Measurements from ENCODE around the gene MAP3K1. TPM values are rescaled to one million over a fixed set of nuclear protein-coding genes. Genes with fewer than 3 reads are reported as not detected.

The MAP3K1 gene
- total RNA-seq, 1 experiment from 2014 or later = 5.7 TPM

DNA sequence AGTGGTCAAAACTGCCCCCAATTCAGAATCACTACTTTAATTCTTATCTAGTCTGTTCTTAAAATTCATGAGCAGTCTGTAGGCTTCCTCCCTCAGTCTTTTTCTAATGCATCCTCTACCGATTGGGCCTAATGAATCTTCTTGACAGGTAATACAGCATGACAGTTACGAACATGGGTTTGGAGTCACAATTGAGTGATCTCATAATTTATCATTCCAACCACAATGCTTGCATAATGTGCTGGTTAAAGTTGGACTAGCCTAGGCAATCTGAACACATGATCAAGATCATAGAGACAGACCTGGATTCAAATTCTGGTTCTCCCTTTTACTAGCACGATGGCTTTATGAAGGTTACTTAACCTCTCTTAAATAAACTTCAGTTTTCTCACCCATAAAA, 61.0 kb downstream of the MAP3K1 start:
- ATAC-seq (no peak), DNase-seq (peak; percentile 22)
- ChIA-PET CTCF (no interaction called here), POLR2A (ENCODE audit: unreplicated experiment) (no interaction called here)
- Histone ChIP-seq H3F3A (ENCODE audit: low read length, unreplicated experiment) (no peaks in the 10 kb centered on the region), H4K20me1 (ENCODE audit: low read length) (no peaks in the 10 kb centered on the region), H3K9me3 (ENCODE audit: low read length) (no peaks in the 10 kb centered on the region), H3K36me3 (ENCODE audit: low read depth, low read length) (peaks cover 6% of the 10 kb centered on the region; the same call in 1 of the 2 replicates), H3K27me3 (ENCODE audit: low read length) (no peaks in the 10 kb centered on the region), H3K9ac (ENCODE audit: low read length) (no peak overlapping the region), H3K9me2 (replicated peaks; ENCODE audit: low read length) (no peaks in the 10 kb centered on the region), H2AFZ (ENCODE audit: low read length) (no peak overlapping the region), H3K27ac (ENCODE audit: low read length) (no peak overlapping the region), H3K4me2 (ENCODE audit: low read length) (no peak overlapping the region), H3K4me3 (ENCODE audit: low read length) (no peak overlapping the region), H3K4me1 (ENCODE audit: insufficient read depth, low read length) (no peaks in the 10 kb centered on the region), H3K79me2 (ENCODE audit: low read length) (no peaks in the 10 kb centered on the region)
- intact Hi-C loops (cut with micrococcal nuclease) = no loop called here
- BruUV-seq (replicated peaks) = no TSS peak
- TF ChIP-seq EZH2phosphoT487 (IDR thresholded peaks at IDR 0.05; ENCODE audit: borderline replicate concordance, low read length) (no peak), EZH2 (IDR thresholded peaks at IDR 0.05; ENCODE audit: low read length, unreplicated experiment) (no peak)
- TF ChIP-seq, protein P1, sequence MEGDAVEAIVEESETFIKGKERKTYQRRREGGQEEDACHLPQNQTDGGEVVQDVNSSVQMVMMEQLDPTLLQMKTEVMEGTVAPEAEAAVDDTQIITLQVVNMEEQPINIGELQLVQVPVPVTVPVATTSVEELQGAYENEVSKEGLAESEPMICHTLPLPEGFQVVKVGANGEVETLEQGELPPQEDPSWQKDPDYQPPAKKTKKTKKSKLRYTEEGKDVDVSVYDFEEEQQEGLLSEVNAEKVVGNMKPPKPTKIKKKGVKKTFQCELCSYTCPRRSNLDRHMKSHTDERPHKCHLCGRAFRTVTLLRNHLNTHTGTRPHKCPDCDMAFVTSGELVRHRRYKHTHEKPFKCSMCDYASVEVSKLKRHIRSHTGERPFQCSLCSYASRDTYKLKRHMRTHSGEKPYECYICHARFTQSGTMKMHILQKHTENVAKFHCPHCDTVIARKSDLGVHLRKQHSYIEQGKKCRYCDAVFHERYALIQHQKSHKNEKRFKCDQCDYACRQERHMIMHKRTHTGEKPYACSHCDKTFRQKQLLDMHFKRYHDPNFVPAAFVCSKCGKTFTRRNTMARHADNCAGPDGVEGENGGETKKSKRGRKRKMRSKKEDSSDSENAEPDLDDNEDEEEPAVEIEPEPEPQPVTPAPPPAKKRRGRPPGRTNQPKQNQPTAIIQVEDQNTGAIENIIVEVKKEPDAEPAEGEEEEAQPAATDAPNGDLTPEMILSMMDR (conservative IDR thresholded peaks at IDR 0.05; ENCODE audit: low read depth, low read length) = no peak

DNA sequence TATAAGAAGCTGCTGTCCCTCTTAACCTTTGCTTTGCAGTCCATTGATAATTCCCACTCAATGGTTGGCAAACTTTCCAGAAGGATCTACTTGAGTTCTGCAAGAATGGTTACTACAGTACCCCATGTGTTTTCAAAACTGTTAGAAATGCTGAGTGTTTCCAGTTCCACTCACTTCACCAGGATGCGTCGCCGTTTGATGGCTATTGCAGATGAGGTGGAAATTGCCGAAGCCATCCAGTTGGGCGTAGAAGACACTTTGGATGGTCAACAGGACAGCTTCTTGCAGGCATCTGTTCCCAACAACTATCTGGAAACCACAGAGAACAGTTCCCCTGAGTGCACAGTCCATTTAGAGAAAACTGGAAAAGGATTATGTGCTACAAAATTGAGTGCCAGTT, 66.2 kb downstream of the MAP3K1 start:
- H3K4me3 ChIP-seq (ENCODE audit: low read length) = no peak overlapping the region
- TF ChIP-seq EZH2phosphoT487 (IDR thresholded peaks at IDR 0.05; ENCODE audit: borderline replicate concordance, low read length) (no peak), EZH2 (IDR thresholded peaks at IDR 0.05; ENCODE audit: low read length, unreplicated experiment) (no peak)
- TF ChIP-seq, protein P1 (conservative IDR thresholded peaks at IDR 0.05; ENCODE audit: low read depth, low read length) = no peak
- no peak overlapping the region for H3K27ac ChIP-seq (ENCODE audit: low read length)
- no peaks in the 10 kb centered on the region for H3K27me3 ChIP-seq (ENCODE audit: low read length)
- DNase-seq (no peak), ATAC-seq (no peak)
- H2AFZ ChIP-seq (ENCODE audit: low read length) = no peak overlapping the region
- no peaks in the 10 kb centered on the region for H3K9me3 ChIP-seq (ENCODE audit: low read length)
- intact Hi-C loops (cut with micrococcal nuclease) = no loop called here
- H4K20me1 ChIP-seq (ENCODE audit: low read length) = no peaks in the 10 kb centered on the region
- POLR2A ChIA-PET (ENCODE audit: unreplicated experiment) = no interaction called here
- H3K79me2 ChIP-seq (ENCODE audit: low read length) = no peaks in the 10 kb centered on the region
- H3K4me1 ChIP-seq (ENCODE audit: insufficient read depth, low read length) = no peaks in the 10 kb centered on the region
- H3K4me2 ChIP-seq (ENCODE audit: low read length) = no peak overlapping the region
- no peak overlapping the region for H3K9ac ChIP-seq (ENCODE audit: low read length)
- H3F3A ChIP-seq (ENCODE audit: low read length, unreplicated experiment) = no peaks in the 10 kb centered on the region
- peaks cover 7% of the 10 kb centered on the region; the same call in 1 of the 2 replicates for H3K36me3 ChIP-seq (ENCODE audit: low read depth, low read length)
- CTCF ChIA-PET = no interaction called here
- BruUV-seq (replicated peaks) = no TSS peak
- no peaks in the 10 kb centered on the region for H3K9me2 ChIP-seq (replicated peaks; ENCODE audit: low read length)

DNA sequence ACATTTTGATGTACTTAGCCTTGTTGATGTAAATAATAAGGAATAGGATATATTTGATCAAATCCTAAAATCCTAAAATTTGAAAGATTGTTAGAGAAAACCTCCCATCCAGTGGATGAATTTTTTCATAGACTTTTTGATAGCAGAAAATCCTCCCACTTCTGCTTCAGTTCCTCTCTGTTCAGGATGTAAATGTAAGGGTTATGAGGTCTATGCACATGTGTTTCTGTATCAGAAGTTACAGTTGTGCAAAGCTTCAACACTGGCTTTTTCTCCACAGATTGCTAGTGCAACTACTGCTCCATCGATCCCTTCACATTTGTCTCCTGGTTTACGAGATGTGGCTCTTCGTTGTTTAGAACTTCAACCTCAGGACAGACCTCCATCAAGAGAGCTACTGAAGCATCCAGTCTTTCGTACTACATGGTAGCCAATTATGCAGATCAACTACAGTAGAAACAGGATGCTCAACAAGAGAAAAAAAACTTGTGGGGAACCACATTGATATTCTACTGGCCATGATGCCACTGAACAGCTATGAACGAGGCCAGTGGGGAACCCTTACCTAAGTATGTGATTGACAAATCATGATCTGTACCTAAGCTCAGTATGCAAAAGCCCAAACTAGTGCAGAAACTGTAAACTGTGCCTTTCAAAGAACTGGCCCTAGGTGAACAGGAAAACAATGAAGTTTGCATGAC, 78.1 kb downstream of the MAP3K1 start:
- no peaks in the 10 kb centered on the region for H3K79me2 ChIP-seq (ENCODE audit: low read length)
- no peak overlapping the region for H2AFZ ChIP-seq (ENCODE audit: low read length)
- no peak for TF ChIP-seq EZH2 (IDR thresholded peaks at IDR 0.05; ENCODE audit: low read length, unreplicated experiment)
- TF ChIP-seq EZH2phosphoT487 (IDR thresholded peaks at IDR 0.05; ENCODE audit: borderline replicate concordance, low read length) = no peak
- TF ChIP-seq, protein P1 (conservative IDR thresholded peaks at IDR 0.05; ENCODE audit: low read depth, low read length) = no peak
- 0 out of 2 replicates have a peak, but pooled peaks cover 8% of the 10 kb centered on the region for H3K36me3 ChIP-seq (ENCODE audit: low read depth, low read length)
- H3K9me2 ChIP-seq (replicated peaks; ENCODE audit: low read length) = no peaks in the 10 kb centered on the region
- ATAC-seq (no peak), DNase-seq (no peak)
- no peak overlapping the region for H3K4me3 ChIP-seq (ENCODE audit: low read length)
- intact Hi-C loops (cut with micrococcal nuclease) = no loop called here
- no peaks in the 10 kb centered on the region for H4K20me1 ChIP-seq (ENCODE audit: low read length)
- H3K9ac ChIP-seq (ENCODE audit: low read length) = no peak overlapping the region
- H3K9me3 ChIP-seq (ENCODE audit: low read length) = no peaks in the 10 kb centered on the region
- no peaks in the 10 kb centered on the region for H3K27me3 ChIP-seq (ENCODE audit: low read length)
- H3K27ac ChIP-seq (ENCODE audit: low read length) = no peak overlapping the region
- POLR2A ChIA-PET (ENCODE audit: unreplicated experiment) = no interaction called here
- H3F3A ChIP-seq (ENCODE audit: low read length, unreplicated experiment) = no peaks in the 10 kb centered on the region
- H3K4me2 ChIP-seq (ENCODE audit: low read length) = no peak overlapping the region
- BruUV-seq (replicated peaks) = no TSS peak
- CTCF ChIA-PET = no interaction called here
- H3K4me1 ChIP-seq (ENCODE audit: insufficient read depth, low read length) = no peaks in the 10 kb centered on the region
